ACHN (cell line): ENCODE measurements around the gene CARD6.
A peak's percentile ranks its signal among the peaks of the same experiment; 100 is the strongest.

Source experiments
- DNase-seq: peaks from one replicate; pipeline ENCODE4 v3.0.0-alpha.2; 2015
- in situ Hi-C: cut with HindIII; loops from 2 replicates; pipeline ENCODE4 v1.10.0; 2017; ENCODE audit warnings: low sequenced_read_pairs, low pct_ligation_motif_present, low pct_unique_long_range_greater_than_20kb

CARD6 gene

GRCh38 chr5:40827188-40827977 lies 13.8 kb upstream of the CARD6 start:
- no peak for DNase-seq
- in situ Hi-C loops: no loop called here

GRCh38 chr5:40828021-40828631 lies 13.0 kb upstream of the CARD6 start:
- no peak for DNase-seq
- in situ Hi-C loops: no loop called here

GRCh38 chr5:40828690-40829661 lies 12.2 kb upstream of the CARD6 start:
- in situ Hi-C loops: no loop called here
- no peak for DNase-seq

DNA sequence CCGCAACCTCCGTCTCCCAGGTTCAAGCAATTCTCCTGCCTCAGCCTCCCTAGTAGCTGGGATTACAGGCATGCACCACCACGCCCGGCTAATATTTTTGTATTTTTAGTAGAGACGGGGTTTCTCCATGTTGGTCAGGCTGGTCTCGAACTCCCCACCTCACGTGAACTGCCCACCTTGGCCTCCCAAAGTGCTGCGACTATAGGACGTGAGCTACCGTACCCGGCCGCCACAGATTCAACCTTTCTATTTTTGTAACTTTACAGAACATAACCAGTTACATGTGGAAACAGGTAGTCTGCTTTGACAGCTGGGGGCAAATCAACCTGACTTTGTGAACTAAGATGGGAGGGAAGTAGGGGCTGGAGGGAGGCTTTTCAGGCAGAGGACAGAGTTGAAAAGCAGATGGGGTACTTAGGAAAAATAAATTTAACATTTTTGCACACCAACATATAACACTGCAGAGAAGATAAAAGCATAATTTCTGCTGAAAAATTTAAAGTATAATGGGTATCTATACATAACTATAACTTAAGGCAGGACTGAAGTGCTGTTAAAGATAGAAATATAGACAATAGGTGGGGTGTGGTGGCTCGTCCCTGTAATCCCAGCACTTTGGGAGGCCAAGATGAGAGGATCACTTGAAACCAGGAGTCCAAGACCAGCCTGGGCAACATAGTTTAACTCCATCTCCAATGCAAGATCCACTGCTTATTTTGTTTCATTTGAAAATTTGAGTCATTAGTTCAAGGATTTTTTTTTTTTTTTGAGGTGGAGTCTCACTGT lies 11.2 kb upstream of the CARD6 start:
- in situ Hi-C loops: no loop called here
- DNase-seq: no peak

GRCh38 chr5:40831346-40832210 lies 9.6 kb upstream of the CARD6 start:
- in situ Hi-C loops: no loop called here
- DNase-seq: no peak

DNA sequence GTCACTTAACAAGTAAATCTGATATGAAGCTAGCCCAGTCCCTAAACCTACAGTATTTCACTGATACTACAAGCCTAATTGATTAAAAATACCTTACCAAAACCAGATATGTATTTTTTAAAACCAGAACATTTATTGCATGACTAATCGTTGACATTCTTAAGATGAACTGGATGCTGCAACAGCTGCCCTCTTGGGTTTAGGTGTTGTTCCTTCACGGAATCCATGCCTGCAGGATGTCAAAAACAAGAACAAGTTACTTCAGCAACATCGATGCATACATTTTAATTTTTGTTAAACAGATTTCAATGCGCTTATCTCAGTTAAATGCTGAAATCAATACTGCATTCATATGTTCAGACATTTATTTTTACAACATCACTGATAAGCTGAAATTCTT lies 8.8 kb upstream of the CARD6 start:
- no peak for DNase-seq
- in situ Hi-C loops: no loop called here

GRCh38 chr5:40833712-40834229 lies 7.4 kb upstream of the CARD6 start:
- in situ Hi-C loops: no loop called here

GRCh38 chr5:40834391-40834848 lies 6.7 kb upstream of the CARD6 start:
- in situ Hi-C loops: no loop called here
- peak; percentile 8 for DNase-seq

More at GRCh38 chr5:40833712-40834229, 7.4 kb upstream of the CARD6 start:
- DNase-seq: no peak

DNA sequence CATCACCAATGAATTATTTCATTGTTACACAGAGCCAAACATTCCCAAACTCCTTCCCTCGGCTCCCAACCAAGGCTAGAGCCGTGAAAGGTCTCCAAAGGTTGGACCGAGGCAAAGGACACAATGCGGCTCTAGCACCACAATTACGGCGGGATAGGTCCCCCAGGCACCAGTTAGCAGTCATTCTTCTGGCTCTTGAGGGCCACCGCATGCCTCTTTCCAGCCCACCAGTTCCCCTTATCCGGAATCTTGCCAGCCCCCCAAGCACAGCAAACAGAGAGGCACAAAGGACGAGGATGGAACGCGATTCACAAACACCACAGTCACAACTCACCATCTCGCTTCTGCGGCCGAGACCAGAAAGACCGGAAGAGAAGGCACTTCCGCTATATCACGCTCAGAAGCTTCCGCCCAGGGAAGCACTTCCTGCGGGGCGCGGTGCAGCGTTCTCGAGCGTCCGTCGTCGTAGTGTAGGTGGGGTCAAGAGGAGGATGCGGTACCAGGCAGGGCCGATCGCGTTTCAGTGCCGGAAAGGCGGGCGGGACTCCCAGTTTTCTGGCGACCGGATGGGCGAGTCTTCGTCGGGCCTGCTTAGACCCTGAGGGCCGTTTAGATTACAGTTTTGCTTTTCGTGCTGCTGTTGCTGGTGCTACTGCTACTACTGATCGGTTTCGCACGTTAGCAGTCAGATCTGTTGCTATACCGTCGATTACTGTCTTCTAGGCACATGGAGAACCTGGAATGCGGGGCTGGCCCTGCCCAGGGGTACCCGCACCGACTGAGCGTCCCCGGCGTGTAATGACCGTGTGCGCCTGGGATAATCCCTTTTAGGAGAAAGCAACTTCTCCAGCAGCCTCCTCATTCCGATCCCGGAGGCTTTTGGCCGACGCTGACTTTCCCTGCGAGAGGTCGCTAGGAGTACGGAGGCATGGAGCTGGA lies 6.0 kb upstream of the CARD6 start, which contains the start of gene RPL37:
Gene RPL37 (minus strand): TSS at position 374 of the 939 bp plus-strand sequence. CDS start 37 bp downstream, at position 337.
- DNase-seq: peak; percentile 93
- in situ Hi-C loops: no loop called here

DNA sequence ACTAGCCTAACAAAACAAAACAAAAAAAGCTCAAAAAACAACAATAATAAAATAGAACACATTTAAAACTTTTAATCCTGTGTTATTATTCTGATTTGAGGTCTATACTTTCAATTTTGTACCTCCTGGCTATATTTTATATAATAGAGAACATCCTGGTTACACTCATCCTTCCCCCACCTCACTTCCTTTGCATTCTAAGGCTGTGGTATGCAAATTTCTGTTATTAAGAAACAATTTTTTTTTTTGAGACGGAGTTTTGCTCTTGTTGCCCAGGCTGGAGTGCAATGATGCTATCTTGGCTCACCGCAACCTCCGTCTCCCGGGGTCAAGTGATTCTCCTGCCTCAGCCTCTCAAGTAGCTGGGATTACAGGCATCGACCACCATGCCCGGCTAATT lies 3.1 kb upstream of the CARD6 start:
- DNase-seq: no peak
- in situ Hi-C loops: no loop called here

- in situ Hi-C loops: no loop called here
- no peak for DNase-seq
Observed at GRCh38 chr5:40842351-40842750, 1.2 kb downstream of the CARD6 start.

- DNase-seq: no peak
- in situ Hi-C loops: no loop called here
Observed at GRCh38 chr5:40844565-40844964, 3.4 kb downstream of the CARD6 start.

DNA sequence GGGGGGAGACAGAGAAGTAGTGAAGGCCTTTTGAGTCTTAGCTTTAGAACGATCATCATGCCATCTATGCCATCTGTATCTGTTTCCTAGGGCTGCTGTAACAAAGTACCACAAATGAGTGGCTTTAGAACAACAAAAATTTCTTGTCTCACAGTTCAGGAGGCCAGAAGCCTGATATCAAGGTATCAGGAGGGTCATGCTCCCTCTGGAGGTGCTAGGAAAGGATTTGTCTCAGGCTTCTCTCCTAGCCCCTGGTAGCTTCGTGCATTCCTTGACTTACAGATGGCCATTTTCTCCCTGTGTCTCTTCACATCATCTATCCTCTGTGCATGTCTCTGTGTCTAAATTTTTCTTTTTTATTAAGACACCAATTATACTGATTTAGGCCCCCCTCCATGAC lies 5.2 kb downstream of the CARD6 start:
- in situ Hi-C loops: no loop called here
- DNase-seq: no peak

DNA sequence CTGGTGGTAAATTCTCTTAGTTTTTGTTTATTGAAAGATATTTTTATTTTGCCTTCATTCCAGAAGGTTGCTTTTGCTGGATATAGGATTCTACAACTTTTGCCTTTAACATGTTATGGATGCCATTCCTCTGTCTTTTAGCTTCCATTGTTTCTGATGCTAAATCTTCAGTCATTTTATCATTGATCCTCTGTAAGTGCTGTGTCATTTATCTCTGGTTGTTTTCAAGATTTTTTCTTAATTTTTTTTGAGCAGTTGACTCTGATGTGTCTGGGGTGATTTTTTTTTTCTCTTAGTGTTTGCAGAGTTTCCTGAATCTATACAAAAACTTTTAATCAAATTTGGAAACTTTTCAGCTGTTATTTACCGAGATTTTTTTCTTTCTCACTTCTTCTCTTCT lies 6.4 kb downstream of the CARD6 start:
- in situ Hi-C loops: no loop called here
- no peak for DNase-seq

DNA sequence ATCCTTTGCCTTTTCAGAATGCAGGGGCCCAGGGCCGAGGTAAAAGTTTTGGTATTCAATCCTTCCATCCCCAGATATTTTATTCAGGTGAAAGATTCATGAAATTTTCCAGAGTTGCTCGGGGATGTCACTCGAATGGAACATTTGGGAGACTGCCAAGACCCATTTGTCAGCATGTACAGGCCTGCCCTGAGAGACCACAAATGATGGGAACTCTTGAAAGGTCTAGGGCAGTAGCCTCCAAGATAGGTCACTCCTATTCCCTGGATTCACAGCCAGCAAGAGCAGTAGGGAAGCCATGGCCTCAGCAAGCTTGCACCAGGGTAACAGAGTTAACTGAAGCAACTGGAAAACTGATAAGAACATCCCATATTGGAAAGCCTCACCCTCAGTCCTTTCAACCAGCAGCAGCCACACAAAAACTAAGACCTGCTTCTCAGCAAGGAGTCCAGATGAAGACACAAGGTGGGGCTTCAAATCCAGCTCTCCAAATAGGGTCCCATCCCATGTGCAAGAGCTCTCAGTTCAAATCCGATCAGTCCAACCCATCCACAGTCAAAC lies 12.5 kb downstream of the CARD6 start:
- in situ Hi-C loops: no loop called here

GRCh38 chr5:40860711-40861110 lies 19.5 kb downstream of the CARD6 start:
- DNase-seq: no peak
- in situ Hi-C loops: no loop called here

More for the DNA sequence above, 12.5 kb downstream of the CARD6 start:
- DNase-seq: no peak
